Measurements from ENCODE around the gene TMEM87A.

DNA sequence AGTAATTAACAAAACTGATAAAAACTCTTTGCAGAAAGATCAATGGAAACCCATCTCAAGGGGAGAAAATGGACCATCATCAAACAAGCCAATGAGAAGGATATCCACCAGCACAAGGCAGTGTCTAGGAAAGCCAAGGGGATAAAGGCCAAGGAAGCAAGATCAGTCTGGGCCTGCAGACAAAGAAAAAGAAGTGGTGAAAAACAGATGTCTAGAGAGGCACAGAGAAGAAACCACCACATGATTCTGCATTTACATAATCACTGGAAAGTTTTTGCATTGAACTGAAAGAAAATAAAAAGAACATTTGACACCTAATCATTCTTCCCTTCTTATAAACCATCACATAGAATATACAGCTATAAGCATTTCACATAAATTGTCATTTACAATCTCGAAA is 42.1 kb downstream of the TMEM87A start:
- TF ChIP-seq, protein P1, sequence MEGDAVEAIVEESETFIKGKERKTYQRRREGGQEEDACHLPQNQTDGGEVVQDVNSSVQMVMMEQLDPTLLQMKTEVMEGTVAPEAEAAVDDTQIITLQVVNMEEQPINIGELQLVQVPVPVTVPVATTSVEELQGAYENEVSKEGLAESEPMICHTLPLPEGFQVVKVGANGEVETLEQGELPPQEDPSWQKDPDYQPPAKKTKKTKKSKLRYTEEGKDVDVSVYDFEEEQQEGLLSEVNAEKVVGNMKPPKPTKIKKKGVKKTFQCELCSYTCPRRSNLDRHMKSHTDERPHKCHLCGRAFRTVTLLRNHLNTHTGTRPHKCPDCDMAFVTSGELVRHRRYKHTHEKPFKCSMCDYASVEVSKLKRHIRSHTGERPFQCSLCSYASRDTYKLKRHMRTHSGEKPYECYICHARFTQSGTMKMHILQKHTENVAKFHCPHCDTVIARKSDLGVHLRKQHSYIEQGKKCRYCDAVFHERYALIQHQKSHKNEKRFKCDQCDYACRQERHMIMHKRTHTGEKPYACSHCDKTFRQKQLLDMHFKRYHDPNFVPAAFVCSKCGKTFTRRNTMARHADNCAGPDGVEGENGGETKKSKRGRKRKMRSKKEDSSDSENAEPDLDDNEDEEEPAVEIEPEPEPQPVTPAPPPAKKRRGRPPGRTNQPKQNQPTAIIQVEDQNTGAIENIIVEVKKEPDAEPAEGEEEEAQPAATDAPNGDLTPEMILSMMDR (IDR thresholded peaks at IDR 0.05): no peak
- TF ChIP-seq POLR2A (IDR thresholded peaks at IDR 0.05): no peak
